Lower leg skin (tissue), 3 donors: ENCODE measurements around the gene PCDHA13.

ENCODE experiments used
- POLR2A ChIP-seq, 2 donors: fragments of 450-650 bp; IDR thresholded peaks; one replicate each; pipeline ENCODE4 v1.6.1; 2016 to 2017; ENCODE audit warnings: antibody characterized with exemption in 2 of 2, mild to moderate bottlenecking in 1 of 2, moderate library complexity in 1 of 2
- TF ChIP-seq, protein P1 (sequence below), 3 donors: fragments of 450-650 bp; IDR thresholded peaks; one replicate each; pipeline ENCODE4 v1.5.1; 2016; ENCODE audit warnings: antibody characterized with exemption in 3 of 3, mild to moderate bottlenecking in 3 of 3, moderate library complexity in 2 of 3

DNA sequence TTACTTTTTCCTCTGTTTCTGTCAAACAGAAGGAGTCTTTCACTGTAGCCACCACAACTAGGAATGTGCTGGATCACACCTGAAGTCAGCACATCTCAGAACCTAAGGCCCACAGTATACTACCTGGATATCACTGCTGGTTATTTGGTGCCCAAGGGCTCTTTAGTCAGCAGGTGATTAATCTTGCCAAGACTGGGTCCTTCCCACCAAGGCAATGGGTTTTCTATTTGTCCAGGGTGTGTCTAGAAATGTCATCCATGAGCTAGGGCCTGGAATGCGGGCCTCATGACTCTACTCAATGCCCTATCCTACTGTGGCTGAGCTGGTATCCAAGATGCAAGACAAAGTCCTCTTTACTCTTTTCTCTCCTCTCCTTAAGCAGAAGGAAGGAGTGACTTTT, 34.4 kb downstream of the PCDHA13 start:
- TF ChIP-seq POLR2A (IDR thresholded peaks at IDR 0.05) = no peak
- TF ChIP-seq, protein P1, sequence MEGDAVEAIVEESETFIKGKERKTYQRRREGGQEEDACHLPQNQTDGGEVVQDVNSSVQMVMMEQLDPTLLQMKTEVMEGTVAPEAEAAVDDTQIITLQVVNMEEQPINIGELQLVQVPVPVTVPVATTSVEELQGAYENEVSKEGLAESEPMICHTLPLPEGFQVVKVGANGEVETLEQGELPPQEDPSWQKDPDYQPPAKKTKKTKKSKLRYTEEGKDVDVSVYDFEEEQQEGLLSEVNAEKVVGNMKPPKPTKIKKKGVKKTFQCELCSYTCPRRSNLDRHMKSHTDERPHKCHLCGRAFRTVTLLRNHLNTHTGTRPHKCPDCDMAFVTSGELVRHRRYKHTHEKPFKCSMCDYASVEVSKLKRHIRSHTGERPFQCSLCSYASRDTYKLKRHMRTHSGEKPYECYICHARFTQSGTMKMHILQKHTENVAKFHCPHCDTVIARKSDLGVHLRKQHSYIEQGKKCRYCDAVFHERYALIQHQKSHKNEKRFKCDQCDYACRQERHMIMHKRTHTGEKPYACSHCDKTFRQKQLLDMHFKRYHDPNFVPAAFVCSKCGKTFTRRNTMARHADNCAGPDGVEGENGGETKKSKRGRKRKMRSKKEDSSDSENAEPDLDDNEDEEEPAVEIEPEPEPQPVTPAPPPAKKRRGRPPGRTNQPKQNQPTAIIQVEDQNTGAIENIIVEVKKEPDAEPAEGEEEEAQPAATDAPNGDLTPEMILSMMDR (IDR thresholded peaks at IDR 0.05) = no peak
